Transverse colon (tissue), 4 donors: ENCODE results near the gene TTBK1.

Source experiments
- CTCF ChIP-seq, 5 experiments: fragments of 200-600 bp in 3 of 5; fragments of 450-650 bp in 2 of 5; sonication (generic) in 3 of 5; IDR thresholded peaks; 1 replicate in 2 of 5; 2 replicates in 3 of 5; pipeline ENCODE4 v1.5.1; 2016 to 2017; ENCODE audit warnings: antibody characterized with exemption in 5 of 5, inconsistent platforms in 3 of 5, mild to moderate bottlenecking in 2 of 5, moderate library complexity in 1 of 5
- EP300 ChIP-seq: sonication (generic); formaldehyde crosslinking; IDR thresholded peaks from one replicate; pipeline ENCODE4 v1.6.1; 2017; ENCODE audit warnings: antibody characterized with exemption, low read depth
- POLR2A ChIP-seq: fragments of 450-650 bp; IDR thresholded peaks from one replicate; pipeline ENCODE4 v1.6.1; 2016; ENCODE audit warnings: antibody characterized with exemption, mild to moderate bottlenecking, moderate library complexity
- POLR2AphosphoS5 ChIP-seq, 3 donors: sonication (generic); formaldehyde crosslinking; IDR thresholded peaks; one replicate each; pipeline ENCODE4 v1.6.1; 2016; ENCODE audit warnings: antibody characterized with exemption in 3 of 3

GRCh38 chr6:43240950-43241349 is 2.3 kb upstream of the TTBK1 start:
- TF ChIP-seq POLR2A (no peak), CTCF (IDR thresholded peaks at IDR 0.05) (no peak), POLR2AphosphoS5 (IDR thresholded peaks at IDR 0.05) (no peak), EP300 (no peak)
